Astrocyte (in vitro differentiated cells and primary cell): ENCODE results near the gene CLTC.

Experiments used
- EZH2 ChIP-seq: IDR thresholded peaks from 2 replicates; pipeline ENCODE4 v1.6.1; 2012; ENCODE audit warnings: mild to moderate bottlenecking, low read length, inconsistent platforms; ENCODE audit not compliant: insufficient read depth
- TF ChIP-seq, protein P1 (sequence below): IDR thresholded peaks from 2 replicates; pipeline ENCODE4 v1.5.1; 2011; ENCODE audit warnings: low read depth, mild to moderate bottlenecking, inconsistent platforms, low read length, moderate library complexity; ENCODE audit not compliant: insufficient read depth

DNA sequence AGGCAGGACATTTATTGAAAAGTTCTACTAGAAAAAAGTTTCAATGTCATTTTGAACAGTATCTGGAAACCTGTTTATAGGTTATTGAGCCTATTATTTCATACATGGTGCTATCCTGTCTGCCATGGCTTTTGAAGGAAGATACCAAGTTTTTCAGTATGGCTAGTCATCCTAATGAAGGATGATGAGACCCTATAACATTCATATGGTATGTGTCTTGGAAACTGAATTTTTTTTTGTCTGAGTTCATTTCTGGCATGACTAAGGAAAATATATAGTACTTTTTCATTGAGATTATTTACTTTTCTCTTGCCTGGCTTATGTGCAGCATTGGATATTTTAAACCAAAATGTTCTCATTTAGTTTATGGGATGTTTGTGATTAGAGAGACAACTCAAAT is 30.2 kb downstream of the CLTC start:
- no peak for TF ChIP-seq EZH2
- TF ChIP-seq, protein P1, sequence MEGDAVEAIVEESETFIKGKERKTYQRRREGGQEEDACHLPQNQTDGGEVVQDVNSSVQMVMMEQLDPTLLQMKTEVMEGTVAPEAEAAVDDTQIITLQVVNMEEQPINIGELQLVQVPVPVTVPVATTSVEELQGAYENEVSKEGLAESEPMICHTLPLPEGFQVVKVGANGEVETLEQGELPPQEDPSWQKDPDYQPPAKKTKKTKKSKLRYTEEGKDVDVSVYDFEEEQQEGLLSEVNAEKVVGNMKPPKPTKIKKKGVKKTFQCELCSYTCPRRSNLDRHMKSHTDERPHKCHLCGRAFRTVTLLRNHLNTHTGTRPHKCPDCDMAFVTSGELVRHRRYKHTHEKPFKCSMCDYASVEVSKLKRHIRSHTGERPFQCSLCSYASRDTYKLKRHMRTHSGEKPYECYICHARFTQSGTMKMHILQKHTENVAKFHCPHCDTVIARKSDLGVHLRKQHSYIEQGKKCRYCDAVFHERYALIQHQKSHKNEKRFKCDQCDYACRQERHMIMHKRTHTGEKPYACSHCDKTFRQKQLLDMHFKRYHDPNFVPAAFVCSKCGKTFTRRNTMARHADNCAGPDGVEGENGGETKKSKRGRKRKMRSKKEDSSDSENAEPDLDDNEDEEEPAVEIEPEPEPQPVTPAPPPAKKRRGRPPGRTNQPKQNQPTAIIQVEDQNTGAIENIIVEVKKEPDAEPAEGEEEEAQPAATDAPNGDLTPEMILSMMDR: no peak
